Measurements from ENCODE around the gene SBF1. TPM values are rescaled to one million over a fixed set of nuclear protein-coding genes. Genes with fewer than 3 reads are reported as not detected.
"Not testable (repeated sequence)": the region's sequence is repeated elsewhere in the genome, so short reads cannot be mapped to it uniquely, and the experiment has no call there.

Gene SBF1
- total and polyA plus RNA-seq, 2 donors (not counting 1 experiment from before 2014, with no cell fraction given) = 13.5 to 75.8 TPM

DNA sequence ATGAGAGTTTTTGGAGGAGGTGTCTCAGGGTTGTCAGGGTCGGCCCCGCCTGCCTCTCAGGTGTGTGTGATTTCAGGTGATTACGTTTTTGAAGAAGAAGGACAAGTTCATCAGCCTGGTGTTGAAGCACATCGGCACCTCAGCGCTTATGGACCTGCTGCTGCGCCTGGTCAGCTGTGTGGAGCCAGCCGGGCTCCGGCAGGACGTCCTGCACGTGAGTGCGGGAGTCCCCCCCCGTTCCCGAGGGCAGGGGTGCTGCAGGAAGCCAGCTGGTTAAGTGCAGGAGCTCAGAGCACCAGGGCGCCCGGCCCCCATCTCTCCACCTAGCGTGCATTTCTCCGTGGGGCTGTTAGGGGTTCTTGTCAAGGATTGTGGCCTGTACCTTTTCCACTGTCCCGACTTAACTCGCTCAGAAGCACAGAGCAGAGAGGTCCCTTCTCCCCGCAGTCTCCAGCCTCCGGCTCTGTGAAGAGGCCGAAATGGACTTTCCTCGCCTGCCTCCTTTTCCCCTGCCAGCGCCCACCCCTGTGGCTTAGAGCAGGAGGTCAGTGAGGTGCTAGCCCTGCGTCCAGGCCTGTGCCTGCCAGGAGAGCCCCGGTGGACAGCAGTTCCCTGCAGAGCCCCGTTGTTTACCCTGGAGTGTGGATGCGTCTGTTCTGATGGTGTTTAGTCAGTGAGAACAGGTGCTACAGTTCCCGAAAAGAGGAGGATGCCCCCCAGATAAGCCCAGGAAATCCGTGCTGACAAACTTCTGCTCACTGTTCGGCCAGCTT, 60.2 kb downstream of the SBF1 start:
- H3K9ac ChIP-seq (ENCODE audit: insufficient read depth, low read length) = no peak overlapping the region
- no peak overlapping the region for H2AFZ ChIP-seq (ENCODE audit: low read length)
- H3K4me1 ChIP-seq (ENCODE audit: control insufficient read depth, extremely low read depth, insufficient read depth, low read length) = no peaks in the 10 kb centered on the region
- H3K27me3 ChIP-seq (ENCODE audit: control insufficient read depth, insufficient read depth, low read length) = no peaks in the 10 kb centered on the region
- no peak overlapping the region for H3K4me2 ChIP-seq (ENCODE audit: extremely low read depth, insufficient read depth, low read length)
- H3K79me2 ChIP-seq (ENCODE audit: control insufficient read depth, insufficient read depth, low read length) = no peaks in the 10 kb centered on the region
- no peak overlapping the region for H3K27ac ChIP-seq (ENCODE audit: insufficient read depth, low read length)
- no peaks in the 10 kb centered on the region for H3K9me3 ChIP-seq (ENCODE audit: control insufficient read depth, insufficient read depth, low read depth, low read length)
- TF ChIP-seq, protein P1, sequence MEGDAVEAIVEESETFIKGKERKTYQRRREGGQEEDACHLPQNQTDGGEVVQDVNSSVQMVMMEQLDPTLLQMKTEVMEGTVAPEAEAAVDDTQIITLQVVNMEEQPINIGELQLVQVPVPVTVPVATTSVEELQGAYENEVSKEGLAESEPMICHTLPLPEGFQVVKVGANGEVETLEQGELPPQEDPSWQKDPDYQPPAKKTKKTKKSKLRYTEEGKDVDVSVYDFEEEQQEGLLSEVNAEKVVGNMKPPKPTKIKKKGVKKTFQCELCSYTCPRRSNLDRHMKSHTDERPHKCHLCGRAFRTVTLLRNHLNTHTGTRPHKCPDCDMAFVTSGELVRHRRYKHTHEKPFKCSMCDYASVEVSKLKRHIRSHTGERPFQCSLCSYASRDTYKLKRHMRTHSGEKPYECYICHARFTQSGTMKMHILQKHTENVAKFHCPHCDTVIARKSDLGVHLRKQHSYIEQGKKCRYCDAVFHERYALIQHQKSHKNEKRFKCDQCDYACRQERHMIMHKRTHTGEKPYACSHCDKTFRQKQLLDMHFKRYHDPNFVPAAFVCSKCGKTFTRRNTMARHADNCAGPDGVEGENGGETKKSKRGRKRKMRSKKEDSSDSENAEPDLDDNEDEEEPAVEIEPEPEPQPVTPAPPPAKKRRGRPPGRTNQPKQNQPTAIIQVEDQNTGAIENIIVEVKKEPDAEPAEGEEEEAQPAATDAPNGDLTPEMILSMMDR (conservative IDR thresholded peaks at IDR 0.05 in 1 of 2, IDR thresholded peaks at IDR 0.05 in 1 of 2; ENCODE audit: low read depth in 1 of 2, low read length in 2 of 2) = no peak
- TF ChIP-seq EZH2 (IDR thresholded peaks at IDR 0.05; ENCODE audit: low read length, missing control alignments) = no peak
- no peak for DNase-seq (ENCODE audit: low read depth in 2 of 2)
- H3K4me3 ChIP-seq (replicated peaks in 1 of 4; ENCODE audit: control extremely low read depth in 1 of 4, insufficient read depth in 1 of 4, low read depth in 3 of 4, low read length in 4 of 4) = no peak overlapping the region
- peaks cover 25% of the 10 kb centered on the region for H3K36me3 ChIP-seq (ENCODE audit: control insufficient read depth, insufficient read depth, low read length)
- no peaks in the 10 kb centered on the region for H4K20me1 ChIP-seq (ENCODE audit: control insufficient read depth, extremely low read depth, insufficient read depth, low read length)

DNA sequence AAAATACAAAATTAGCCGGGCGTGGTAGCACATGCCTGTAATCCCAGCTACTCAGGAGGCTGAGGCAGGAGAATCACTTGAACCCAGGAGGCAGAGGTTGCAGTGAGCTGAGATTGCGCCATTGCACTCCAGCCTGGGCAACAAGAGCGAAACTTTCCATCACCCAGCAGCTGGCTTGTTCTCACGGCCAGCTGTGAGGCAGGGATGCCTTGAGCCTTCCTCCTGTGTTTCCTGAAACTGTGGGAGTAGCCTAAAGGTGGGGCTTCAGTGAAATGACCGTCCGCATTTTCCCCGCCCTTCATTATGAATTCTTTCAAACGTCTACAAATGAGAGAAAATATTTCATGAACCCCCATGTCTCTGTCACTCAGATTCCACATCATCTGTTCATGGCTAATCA, 65.9 kb downstream of the SBF1 start:
- not testable (repeated sequence) for H4K20me1 ChIP-seq (ENCODE audit: control insufficient read depth, extremely low read depth, insufficient read depth, low read length); H3K4me3 ChIP-seq (replicated peaks in 1 of 4; ENCODE audit: control extremely low read depth in 1 of 4, insufficient read depth in 1 of 4, low read depth in 3 of 4, low read length in 4 of 4); H3K4me2 ChIP-seq (ENCODE audit: extremely low read depth, insufficient read depth, low read length); DNase-seq (ENCODE audit: low read depth in 2 of 2); H3K27ac ChIP-seq (ENCODE audit: insufficient read depth, low read length); H3K36me3 ChIP-seq (ENCODE audit: control insufficient read depth, insufficient read depth, low read length); H3K27me3 ChIP-seq (ENCODE audit: control insufficient read depth, insufficient read depth, low read length); H3K9ac ChIP-seq (ENCODE audit: insufficient read depth, low read length); H2AFZ ChIP-seq (ENCODE audit: low read length); H3K9me3 ChIP-seq (ENCODE audit: control insufficient read depth, insufficient read depth, low read depth, low read length); H3K79me2 ChIP-seq (ENCODE audit: control insufficient read depth, insufficient read depth, low read length); H3K4me1 ChIP-seq (ENCODE audit: control insufficient read depth, extremely low read depth, insufficient read depth, low read length)

DNA sequence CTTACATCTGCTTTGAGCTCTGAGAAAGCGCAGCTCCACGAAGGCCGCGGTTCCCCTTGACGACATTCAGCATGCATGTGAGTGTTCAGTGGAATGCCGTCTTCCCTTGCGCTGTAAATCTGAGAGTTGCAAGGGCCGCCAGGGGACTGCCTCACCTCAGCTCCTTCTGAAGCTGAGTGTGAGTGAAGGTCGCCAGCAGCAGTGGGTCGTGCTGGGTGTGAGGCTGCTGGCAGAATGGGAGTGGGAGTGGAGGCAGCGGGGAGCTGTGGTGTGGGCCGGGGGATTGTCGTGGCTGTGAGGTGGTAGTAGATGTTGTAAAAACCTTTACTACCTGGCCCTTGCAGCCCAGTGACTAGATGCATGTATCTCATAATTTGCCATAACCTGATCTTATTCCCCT, 66.5 kb downstream of the SBF1 start:
- H4K20me1 ChIP-seq (ENCODE audit: control insufficient read depth, extremely low read depth, insufficient read depth, low read length) = no peaks in the 10 kb centered on the region
- no peak overlapping the region for H3K27ac ChIP-seq (ENCODE audit: insufficient read depth, low read length)
- H2AFZ ChIP-seq (ENCODE audit: low read length) = no peak overlapping the region
- H3K9me3 ChIP-seq (ENCODE audit: control insufficient read depth, insufficient read depth, low read depth, low read length) = no peaks in the 10 kb centered on the region
- H3K27me3 ChIP-seq (ENCODE audit: control insufficient read depth, insufficient read depth, low read length) = no peaks in the 10 kb centered on the region
- H3K4me3 ChIP-seq (replicated peaks in 1 of 4; ENCODE audit: control extremely low read depth in 1 of 4, insufficient read depth in 1 of 4, low read depth in 3 of 4, low read length in 4 of 4) = no peak overlapping the region
- peaks cover 2% of the 10 kb centered on the region for H3K36me3 ChIP-seq (ENCODE audit: control insufficient read depth, insufficient read depth, low read length)
- H3K4me2 ChIP-seq (ENCODE audit: extremely low read depth, insufficient read depth, low read length) = no peak overlapping the region
- DNase-seq (ENCODE audit: low read depth in 2 of 2) = no peak
- no peak overlapping the region for H3K9ac ChIP-seq (ENCODE audit: insufficient read depth, low read length)
- no peak for TF ChIP-seq EZH2 (IDR thresholded peaks at IDR 0.05; ENCODE audit: low read length, missing control alignments)
- TF ChIP-seq, protein P1 (conservative IDR thresholded peaks at IDR 0.05 in 1 of 2, IDR thresholded peaks at IDR 0.05 in 1 of 2; ENCODE audit: low read depth in 1 of 2, low read length in 2 of 2) = no peak
- H3K79me2 ChIP-seq (ENCODE audit: control insufficient read depth, insufficient read depth, low read length) = peaks cover 2% of the 10 kb centered on the region
- no peaks in the 10 kb centered on the region for H3K4me1 ChIP-seq (ENCODE audit: control insufficient read depth, extremely low read depth, insufficient read depth, low read length)
